CD4-positive, alpha-beta T cell treated with Interleukin-6 for 4 hours (primary cell): ENCODE data around the gene RIPK1.

Experiments
- DNase-seq: peaks from one replicate; pipeline ENCODE4 v3.0.0-alpha.2; 2020; ENCODE audit warnings: mixed read lengths

The RIPK1 gene

DNA sequence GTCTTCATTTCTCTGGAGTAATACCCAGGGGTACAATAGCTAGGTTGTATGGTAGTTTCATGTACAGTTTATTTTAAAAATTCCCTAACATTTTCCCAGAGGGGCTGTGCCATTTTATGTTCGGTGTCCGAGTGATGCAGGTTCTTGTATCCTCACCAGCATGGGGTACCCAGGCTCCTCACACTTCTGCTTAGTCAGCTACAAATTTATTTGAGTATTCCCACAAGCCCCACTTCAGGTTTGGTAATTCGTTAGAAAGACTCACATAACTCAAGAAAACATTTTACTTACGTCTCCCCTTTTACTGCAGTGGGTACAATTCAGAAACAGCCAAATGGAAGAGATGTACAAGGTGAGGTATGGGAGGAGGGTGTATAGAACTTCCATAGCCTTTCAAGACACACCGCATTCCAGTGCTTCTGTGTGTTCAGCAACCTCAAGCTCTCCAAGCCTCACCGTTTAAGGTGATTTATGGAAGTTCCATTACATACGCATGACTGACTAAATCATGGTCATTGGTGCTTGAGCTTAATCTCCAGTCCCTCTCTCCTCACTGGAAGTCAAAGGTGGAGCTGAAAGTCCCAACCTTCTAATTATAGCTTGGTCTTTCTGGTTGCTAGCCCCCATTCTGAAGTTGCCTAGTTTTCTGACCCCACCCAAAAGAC lies 18.1 kb downstream of the RIPK1 start:
- no peak for DNase-seq

DNA sequence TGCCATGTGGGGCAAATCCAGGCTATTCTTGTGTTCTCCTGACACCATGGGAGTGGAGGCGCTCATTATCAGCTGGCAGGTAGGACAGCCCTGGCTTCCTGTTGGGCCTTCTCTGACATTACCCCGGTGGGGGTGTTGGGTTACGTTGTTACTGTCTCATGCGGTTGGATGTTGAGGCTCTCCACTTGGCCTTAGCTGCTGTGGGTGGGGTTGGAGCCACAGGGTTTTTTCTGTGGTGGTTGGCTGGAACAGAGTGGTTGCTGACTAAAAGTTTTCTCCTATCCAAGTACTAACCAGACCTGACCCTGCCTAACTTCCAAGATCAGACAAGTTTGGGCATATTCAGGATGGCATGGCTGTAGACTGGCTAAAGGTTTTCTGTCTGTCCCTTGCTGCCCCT lies 20.2 kb downstream of the RIPK1 start:
- DNase-seq = no peak

DNA sequence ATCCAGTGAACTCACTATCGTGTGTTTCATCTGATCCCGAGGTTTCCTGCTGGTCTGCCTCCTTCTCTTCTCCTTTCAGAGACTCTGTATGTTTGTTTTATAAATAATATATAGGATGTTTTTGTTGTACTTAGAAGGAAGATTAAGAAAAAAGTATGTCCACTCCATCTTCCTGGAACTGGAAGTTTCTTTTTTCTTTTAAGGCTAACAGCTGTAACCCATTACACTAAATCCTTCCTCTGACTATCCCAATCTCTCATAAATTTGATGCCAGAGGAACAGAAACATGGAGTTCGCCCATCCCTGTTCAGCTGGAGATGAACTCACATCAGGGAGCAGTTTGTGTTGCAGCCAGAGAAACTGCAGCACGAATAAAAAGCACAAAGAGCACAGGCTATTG lies 20.7 kb downstream of the RIPK1 start:
- no peak for DNase-seq

DNA sequence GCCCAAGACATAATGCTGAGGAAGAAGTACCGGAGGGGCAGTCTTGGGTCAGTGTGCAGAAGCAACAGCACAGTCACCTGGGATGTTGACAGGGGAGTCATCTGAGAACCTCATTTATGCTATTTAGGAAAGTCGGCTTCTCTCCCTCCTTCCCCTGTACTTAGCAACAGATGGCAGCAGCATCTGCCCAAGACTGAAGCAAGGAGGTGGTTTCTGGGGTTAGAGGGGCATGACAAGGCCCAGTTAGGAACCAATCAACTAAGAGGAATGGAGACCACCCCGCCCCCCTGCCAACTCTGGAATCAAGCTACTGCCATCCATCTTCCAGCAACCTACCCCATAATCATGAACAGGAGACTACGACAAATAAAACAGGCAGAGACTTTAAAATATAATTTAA lies 21.7 kb downstream of the RIPK1 start:
- DNase-seq = no peak

DNA sequence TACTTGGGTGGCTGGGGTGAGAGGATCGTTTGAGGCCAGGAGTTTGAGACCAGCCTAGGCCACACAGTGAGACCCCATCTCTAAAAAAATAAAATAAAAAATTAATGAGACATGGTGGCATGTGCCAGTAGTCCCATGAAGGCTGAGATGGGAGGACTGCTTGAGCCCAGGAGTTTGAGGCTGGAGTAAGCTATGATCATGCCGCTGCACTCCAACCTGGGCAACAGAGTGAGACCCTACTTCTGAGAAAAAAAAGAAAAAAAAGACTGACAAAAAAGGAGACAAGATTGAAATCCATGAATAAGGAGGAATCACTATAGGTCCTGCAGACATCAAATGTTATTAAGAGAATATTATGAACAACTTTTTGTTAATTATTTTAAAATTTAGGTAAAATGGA lies 26.5 kb downstream of the RIPK1 start:
- DNase-seq = no peak

DNA sequence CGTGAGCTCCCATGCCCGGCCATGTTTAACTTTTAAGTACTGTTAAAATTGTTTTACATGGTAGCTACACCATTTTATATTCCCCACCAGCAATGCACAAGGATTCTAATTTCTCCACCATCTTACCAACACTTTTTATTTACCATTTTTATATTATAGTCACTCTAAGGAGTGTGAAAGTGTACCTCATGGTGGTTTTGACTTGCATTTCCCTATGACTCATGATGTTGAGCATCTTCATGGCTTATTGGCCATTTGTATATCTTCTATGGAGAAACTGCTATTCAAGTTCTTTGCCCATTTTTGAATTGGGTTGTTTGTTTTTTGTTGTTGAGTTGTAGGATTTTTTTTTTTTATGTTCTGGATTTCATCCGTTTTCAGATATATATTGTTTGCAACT lies 34.6 kb downstream of the RIPK1 start:
- DNase-seq = no peak

DNA sequence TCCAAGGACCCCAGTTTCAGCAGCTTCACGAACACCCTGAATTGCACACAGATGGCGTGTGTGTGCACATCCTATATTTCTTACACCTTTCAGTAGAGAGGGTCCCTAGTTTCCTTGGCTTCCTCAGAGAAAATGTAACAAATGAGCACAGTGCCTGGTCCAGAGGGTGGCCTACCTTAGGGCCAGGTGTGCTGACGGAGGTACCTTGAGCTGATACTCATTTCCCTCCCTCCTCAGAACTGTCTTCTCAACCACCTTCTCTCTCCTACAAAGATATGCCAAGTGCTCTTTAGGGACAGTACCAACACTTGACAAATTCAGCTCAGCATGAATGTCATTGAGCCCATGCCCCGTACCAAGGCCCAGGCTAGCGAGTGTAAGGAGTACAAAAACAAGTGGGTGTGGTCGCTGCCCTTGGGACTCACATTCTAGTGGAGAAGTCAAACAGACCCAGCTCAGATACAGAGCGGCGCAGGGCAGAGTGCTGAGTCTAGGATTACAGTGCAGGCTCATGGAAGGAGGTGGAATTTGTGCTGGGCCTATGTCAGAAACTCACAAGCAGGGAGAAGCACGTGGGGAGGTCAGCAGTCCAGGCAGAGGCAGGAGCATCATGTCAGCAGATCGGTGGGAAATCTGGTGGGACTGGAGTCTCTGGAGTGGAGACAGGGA lies 40.6 kb downstream of the RIPK1 start:
- DNase-seq = no peak

DNA sequence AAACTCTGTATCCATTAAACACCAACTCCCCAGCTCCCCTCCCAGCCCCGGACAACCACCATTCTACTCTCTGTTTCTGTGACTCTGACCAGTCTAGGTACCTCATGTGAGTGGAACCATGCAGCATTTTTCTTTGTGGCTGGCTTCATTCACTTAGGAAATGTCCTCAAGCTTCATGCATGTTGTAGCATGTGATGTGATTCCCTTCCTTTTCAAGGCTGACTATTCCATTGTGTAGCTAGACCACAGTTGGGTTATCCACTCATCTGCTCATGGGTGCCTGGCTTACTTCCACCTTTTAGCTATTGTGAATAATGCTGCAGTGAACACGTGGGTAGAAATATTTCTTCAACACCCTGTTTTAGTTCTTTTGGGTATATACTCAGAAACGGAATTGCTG lies 41.5 kb downstream of the RIPK1 start:
- no peak for DNase-seq

DNA sequence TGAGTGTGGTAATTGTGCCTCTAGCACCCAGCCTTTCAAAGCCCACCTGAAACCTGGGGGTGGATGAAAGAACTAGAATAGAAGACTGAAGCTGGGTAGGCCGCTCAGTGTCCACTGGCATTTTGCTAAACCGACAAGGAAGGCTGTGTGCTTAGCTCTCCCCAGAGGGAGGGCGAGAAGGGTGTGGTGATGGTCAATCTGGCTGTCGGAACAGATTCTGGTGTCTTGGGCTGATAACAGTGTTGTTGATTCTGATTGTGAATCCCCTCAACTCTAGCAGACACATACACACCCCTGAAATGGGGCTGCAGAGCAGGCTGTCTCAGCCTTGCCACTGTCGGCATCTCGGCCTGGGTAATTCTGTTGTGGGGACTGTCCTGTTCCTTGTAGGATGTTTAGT lies 46.1 kb downstream of the RIPK1 start:
- DNase-seq = no peak

DNA sequence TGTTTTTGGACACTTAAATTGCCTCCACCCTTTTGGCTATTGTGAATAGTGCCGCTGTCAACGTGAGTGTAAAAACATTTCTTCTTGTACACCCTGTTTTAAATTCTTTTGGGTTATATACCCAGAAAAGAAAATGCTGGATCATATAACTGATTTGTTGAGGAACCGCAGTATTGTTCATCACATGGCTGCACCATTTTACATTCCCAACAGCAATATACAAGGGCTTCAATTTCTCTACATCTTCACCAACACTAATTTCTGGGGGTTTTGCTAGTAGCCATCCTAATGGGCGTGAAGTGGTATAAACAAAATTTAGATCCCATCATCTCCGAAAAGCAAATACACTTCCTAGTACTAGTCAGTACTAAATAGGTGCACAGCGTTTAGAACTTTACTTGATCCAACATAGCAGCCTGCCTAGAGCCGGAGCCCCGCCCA lies 49.6 kb downstream of the RIPK1 start:
- no peak for DNase-seq

DNA sequence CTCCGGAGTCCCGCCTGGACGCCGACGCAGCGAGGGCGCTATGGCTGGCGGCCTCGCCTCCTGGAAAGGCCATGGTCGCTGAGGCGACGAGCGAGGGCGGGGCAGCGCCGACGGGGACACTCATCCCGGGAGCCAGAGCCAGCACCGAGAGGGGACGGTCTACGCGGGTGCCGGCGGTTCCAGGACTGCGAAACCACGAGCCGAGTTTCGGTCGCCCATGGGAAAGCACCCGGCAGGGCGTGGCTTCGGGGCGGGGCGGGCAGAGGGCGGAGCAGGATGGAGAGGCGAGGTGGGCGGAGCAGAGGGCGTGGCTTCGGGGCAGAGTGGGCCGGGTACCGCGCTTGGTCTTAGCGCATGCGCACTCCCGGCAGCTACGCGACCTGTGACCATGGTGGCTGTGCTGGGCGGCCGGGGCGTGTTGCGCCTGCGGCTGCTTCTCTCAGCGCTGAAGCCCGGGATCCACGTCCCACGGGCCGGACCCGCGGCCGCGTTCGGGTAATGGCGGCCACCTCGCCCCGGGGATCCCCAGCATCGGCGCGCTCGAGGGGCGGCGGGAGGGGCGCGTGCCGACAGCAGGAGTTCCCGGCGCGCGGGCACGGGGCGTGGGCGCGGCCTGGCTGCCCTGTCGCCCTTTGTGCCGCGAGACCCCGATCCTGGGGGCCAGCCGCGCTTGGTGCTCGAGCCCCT lies 50.2 kb downstream of the RIPK1 start, which contains the start of gene BPHL:
Gene BPHL, plus strand, starts transcription at position 359 of the 687 bp plus-strand sequence. Its CDS starts 30 bp downstream, at position 389.
- DNase-seq = peak; percentile 99

DNA sequence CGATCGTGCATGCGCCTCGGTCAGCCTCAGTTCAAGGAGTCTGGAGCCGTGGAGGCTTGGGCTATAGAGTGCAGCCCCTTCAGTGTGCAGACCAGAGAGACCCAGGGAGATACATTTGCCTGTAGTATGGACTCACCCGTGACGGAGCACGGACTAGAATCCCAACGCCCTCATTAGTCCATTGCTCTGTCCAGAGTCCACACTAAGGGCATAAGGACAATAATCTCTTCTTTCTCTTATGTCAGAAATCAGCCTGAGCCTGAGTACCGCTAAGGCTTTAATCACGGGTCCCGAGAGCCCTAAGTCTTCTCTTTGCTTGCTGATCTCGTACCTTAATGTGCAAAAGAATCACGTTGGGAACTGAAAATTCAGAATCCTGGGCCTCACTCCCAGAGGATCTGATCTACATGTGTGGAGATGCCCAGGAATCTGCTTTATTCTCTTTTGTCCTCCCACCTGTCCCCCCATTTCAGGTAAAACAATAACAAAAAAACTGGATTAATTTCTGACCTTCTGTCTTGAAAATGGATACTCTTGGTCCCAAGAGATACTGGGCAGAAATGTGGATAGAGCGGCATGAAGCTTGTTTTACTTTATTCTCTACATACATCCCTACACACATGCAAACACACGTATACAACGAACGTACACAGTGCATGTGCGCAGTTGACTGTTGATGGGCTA lies 50.9 kb downstream of the RIPK1 start:
- no peak for DNase-seq

DNA sequence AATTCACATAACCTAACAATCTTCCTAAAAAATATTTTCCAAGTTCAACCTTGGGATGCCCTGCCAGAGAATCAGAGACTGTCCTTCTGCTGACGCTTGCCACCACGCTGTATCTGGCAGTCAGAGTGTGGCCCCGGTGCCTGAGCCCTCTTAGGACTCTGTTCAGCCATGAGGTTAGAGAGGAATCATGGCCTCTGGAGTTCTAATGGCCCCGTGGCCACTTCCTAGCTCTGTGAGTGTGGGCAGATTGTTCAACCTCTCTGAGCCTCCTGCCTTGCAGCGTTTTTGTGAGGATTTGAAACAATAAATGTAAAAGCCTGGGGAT lies 52.4 kb downstream of the RIPK1 start:
- DNase-seq = no peak

DNA sequence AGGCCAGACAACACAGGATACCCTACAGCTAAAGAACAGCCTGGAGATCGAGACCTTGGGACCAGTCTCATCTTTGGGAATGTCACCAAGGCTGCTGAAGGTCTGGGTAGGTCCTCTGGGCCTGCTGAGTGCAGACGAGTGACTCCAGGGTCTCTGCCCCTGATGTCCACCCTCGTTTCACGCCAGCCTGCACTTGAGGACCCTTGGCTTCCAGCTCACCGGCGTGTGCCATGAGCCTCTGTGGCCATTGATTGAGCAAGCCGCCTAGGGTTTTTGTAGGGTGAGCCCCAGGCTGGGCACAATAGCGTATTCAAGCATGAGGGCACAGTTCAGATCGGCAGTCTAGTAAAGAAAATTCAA lies 54.5 kb downstream of the RIPK1 start:
- DNase-seq = no peak

DNA sequence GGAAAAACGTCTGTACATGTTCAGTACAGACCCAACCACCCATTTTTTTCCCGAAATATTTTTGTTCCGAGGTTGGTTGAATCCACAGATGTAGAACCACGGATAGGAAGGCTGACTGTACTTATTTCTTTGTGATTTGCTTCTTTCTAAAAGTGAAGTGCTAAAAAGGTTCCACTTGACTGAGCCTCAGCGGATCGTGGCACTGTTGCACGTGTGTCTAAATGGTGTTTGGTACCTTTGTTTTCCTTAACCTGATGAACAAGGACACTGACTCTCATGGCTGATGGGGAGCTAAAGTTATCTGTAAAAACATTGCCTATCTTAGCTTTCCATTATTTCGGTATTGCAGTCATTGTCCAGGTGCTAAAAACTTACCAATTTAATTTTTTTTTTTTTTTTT lies 56.4 kb downstream of the RIPK1 start:
- DNase-seq = no peak

DNA sequence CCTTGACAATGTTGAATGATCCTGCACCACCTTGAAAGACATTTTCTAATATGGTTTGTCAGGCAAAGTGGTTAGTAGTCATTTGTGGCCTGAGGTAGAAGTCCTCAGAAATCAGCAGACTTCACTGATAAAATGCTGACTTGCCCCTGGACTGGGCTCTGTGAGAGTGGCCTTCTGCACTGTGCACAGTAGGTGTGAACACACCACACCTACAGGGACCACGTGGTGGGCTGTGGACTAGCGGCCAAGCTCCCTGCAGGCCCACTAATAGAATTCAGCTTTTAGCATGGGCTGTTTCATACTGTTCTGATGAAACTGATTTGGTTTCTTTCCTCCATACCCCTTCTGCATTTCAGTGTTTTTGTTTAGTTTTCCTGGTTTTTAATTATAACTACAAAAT lies 57.5 kb downstream of the RIPK1 start:
- no peak for DNase-seq

DNA sequence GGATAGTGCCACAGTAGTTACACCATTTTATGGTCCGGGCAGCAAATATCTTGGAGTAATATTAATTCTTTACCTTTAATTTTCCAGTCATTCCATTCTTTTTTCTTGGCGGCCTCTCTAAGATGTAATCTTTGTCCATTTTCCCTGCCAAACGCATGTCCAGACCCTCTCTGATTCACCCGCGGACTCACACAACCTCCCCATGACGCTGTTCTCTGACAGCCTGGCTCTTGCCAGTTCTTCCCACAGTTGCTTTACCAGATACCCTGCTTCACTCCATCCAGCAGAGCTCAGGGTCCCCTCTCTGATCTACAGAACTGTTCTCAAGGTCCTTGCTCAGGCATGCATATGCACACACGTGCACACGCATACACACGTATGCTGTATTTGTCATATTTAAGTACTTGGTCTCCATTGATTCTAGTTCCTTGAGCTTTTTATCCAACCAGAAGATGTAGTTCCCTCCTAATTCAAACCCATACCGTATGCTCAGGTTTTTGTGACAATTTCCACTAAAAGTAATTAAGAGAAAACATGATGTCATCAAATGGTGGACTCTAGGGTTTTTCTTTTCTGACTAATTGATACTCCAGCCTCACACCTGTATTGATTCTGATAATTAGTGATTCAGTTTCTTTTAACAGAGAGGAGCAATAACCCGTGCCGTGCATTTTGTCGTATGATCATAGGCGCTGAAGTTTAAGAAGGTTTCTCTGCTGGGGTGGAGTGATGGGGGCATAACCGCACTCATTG lies 60.2 kb downstream of the RIPK1 start:
- no peak for DNase-seq

DNA sequence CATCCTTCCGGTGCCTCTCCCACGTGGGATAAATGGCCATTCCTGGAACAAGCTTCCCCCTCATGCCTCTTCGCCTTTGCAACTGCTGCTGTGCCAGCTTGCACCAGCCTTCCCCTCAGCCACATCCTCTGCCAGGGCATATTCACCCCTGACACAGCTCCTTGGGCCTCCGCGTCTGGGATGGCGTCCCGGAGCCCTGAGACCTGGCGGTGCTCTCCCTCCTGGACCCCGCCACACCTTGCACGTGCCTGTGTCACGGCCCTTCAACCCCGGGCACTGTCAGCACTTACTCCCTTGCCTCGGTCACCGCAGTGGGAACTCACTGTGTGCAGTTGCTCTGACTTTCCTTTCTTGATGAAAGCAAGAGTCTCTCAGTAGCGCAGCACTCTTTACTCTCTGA lies 63.4 kb downstream of the RIPK1 start:
- no peak for DNase-seq

DNA sequence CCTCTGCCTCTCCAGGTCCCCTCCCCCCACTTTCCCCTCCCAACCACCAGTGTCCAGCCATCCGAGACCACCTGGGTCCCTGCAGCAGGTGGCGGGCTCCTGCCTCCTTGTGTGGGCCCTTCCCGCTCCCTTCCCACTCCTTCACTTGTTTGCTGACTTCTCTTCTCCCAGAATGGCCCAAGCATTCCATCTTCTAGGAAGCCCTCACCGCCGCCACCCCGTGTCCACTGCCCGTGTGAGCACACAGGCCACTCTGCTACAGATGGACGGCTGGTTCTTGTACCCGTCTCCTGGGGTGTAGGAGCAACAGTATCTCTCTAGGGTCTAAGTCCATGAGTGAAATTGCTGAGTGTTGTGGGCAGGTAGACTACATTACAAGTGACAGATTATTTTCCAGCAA lies 65.2 kb downstream of the RIPK1 start:
- DNase-seq = no peak

DNA sequence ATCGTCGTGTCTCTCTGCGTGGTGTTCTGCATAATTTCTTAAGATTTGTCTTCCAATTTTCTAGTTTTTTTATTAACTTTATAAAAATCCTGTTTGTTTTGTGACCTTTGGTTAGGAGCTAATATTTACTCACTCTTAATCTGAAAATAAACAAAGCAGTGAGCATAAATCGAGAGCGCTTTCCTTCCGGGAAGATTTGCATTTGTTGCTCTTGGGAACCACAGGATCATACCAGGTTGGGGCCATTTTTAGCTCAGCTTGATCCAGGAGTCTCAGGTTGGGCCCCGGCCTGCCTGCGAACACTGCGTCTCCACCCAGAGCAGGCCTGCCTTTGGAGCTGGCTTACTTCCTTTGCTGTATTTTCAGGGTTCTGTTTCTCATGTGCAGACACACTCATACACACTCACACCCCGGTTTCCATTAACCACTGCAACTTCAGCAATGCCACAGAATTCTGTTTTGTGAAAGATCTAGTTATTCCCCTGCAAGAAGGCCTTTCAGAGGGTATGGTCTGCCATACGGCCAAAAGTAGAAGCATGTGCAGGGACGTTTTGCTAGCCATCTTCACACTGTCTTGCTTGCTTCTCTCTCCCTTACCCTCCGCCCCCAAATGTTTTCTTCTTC lies 67.5 kb downstream of the RIPK1 start:
- DNase-seq = no peak

DNA sequence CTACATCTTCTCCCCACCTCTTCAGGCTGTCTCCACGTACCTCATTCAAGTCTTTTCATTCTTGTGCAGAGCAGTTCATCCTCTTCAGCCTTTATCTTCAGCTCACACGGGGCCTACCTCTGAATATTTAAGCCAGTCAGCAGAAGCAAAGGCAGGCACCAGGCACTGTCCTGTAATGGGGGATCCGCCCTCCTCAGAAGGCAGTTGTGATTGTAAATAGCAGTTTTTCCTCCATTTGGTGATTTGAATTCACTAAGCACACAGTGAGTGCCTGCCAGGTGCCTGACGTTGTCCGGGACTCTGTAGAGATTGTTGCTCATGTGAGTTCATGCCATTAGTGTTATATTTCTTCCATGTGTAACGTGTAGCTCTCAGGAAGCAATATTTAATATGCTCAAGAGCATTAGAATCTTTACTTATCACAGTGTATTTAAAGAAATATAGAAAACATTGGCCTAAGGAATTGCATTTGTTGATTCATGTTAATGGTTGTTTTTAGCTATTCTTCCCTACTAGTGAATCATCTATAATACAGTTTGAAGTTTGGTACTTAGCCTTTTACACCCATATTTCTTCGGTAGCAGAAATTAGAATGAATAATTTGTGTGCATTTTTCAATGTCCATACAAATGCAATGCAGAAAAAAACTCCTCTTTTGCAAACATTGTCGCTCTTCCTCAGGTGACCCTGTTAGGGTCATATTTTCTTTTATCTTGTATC lies 68.2 kb downstream of the RIPK1 start:
- DNase-seq = no peak
